ENCODE measurements around the gene NINJ2.

The NINJ2 gene

GRCh38 chr12:661720-662486 is 1.3 kb downstream of the NINJ2 start:
- TF ChIP-seq EP300 (IDR thresholded peaks at IDR 0.05; ENCODE audit: borderline replicate concordance), result no peak
- no peak for TF ChIP-seq CREB1 (IDR thresholded peaks at IDR 0.05; ENCODE audit: low read depth)
- TF ChIP-seq ZBTB7A (IDR thresholded peaks at IDR 0.05; ENCODE audit: low read depth), result no peak
- TF ChIP-seq TAF1 (IDR thresholded peaks at IDR 0.05; ENCODE audit: low read depth), result no peak
- TF ChIP-seq RAD21 (IDR thresholded peaks at IDR 0.05; ENCODE audit: low read depth), result no peak
- no peak for TF ChIP-seq TEAD4 (IDR thresholded peaks at IDR 0.05)
- no peak for TF ChIP-seq REST (IDR thresholded peaks at IDR 0.05; ENCODE audit: low read depth)
- TF ChIP-seq MAX (IDR thresholded peaks at IDR 0.05), result no peak
- no peak for TF ChIP-seq CEBPB (IDR thresholded peaks at IDR 0.05)
- no peak for TF ChIP-seq TCF12 (IDR thresholded peaks at IDR 0.05; ENCODE audit: low read depth)
- no peak for TF ChIP-seq YY1 (IDR thresholded peaks at IDR 0.05; ENCODE audit: low read depth)
- no peak for TF ChIP-seq NFIC (IDR thresholded peaks at IDR 0.05)

- TF ChIP-seq EP300 (IDR thresholded peaks at IDR 0.05; ENCODE audit: borderline replicate concordance) (no peak), CEBPB (IDR thresholded peaks at IDR 0.05) (no peak), CREB1 (IDR thresholded peaks at IDR 0.05; ENCODE audit: low read depth) (no peak)
Observed at GRCh38 chr12:659090-659683, 4.1 kb downstream of the NINJ2 start.

GRCh38 chr12:650983-651382 is 12.3 kb downstream of the NINJ2 start:
- TF ChIP-seq MAX (IDR thresholded peaks at IDR 0.05) (no peak), YY1 (IDR thresholded peaks at IDR 0.05; ENCODE audit: low read depth) (no peak), USF1 (IDR thresholded peaks at IDR 0.05) (no peak), RAD21 (IDR thresholded peaks at IDR 0.05; ENCODE audit: low read depth) (peak; percentile 48), NFIC (IDR thresholded peaks at IDR 0.05) (no peak), TCF12 (IDR thresholded peaks at IDR 0.05; ENCODE audit: low read depth) (no peak)

- TF ChIP-seq RAD21 (IDR thresholded peaks at IDR 0.05; ENCODE audit: low read depth), result no peak
- TF ChIP-seq EP300 (IDR thresholded peaks at IDR 0.05; ENCODE audit: borderline replicate concordance), result no peak
- no peak for TF ChIP-seq MAX (IDR thresholded peaks at IDR 0.05)
- TF ChIP-seq YY1 (IDR thresholded peaks at IDR 0.05; ENCODE audit: low read depth), result no peak
- no peak for TF ChIP-seq EGR1 (IDR thresholded peaks at IDR 0.05)
- TF ChIP-seq USF1 (IDR thresholded peaks at IDR 0.05), result no peak
- no peak for TF ChIP-seq REST (IDR thresholded peaks at IDR 0.05; ENCODE audit: low read depth)
- TF ChIP-seq TCF12 (IDR thresholded peaks at IDR 0.05; ENCODE audit: low read depth), result no peak
- TF ChIP-seq TEAD4 (IDR thresholded peaks at IDR 0.05), result no peak
- no peak for TF ChIP-seq FOXM1 (IDR thresholded peaks at IDR 0.05; ENCODE audit: borderline replicate concordance, low read depth)
- TF ChIP-seq NFIC (IDR thresholded peaks at IDR 0.05), result no peak
- no peak for TF ChIP-seq TAF1 (IDR thresholded peaks at IDR 0.05; ENCODE audit: low read depth)
- no peak for TF ChIP-seq CEBPB (IDR thresholded peaks at IDR 0.05)
- no peak for TF ChIP-seq ZBTB7A (IDR thresholded peaks at IDR 0.05; ENCODE audit: low read depth)
- TF ChIP-seq CREB1 (IDR thresholded peaks at IDR 0.05; ENCODE audit: low read depth), result no peak
Observed at GRCh38 chr12:647385-648085, 15.7 kb downstream of the NINJ2 start.

All from Ishikawa (cell line).